Activated CD4-positive, alpha-beta T cell treated with anti-CD3 and anti-CD28 coated beads, Interleukin-2, amount 50 U/mL, for 48 hours (primary cell): ENCODE measurements around the gene DDR2.

ENCODE experiments used
- DNase-seq, 2 experiments: peaks; one replicate each; pipeline ENCODE4 v3.0.0-alpha.2; 2020

Gene DDR2

GRCh38 chr1:162701286-162701685, 69.0 kb downstream of the DDR2 start:
- DNase-seq, result no peak

- no peak for DNase-seq
Measured at GRCh38 chr1:162702628-162703027, 70.4 kb downstream of the DDR2 start.

- DNase-seq, result no peak
Measured at GRCh38 chr1:162703708-162704107, 71.4 kb downstream of the DDR2 start.

- DNase-seq, result no peak
Measured at GRCh38 chr1:162704673-162705424, 72.6 kb downstream of the DDR2 start.

- no peak for DNase-seq
Measured at GRCh38 chr1:162706003-162706402, 73.7 kb downstream of the DDR2 start.

GRCh38 chr1:162706606-162707005, 74.3 kb downstream of the DDR2 start:
- DNase-seq, result no peak

GRCh38 chr1:162708286-162708685, 76.0 kb downstream of the DDR2 start:
- no peak for DNase-seq

GRCh38 chr1:162709132-162709860, 77.0 kb downstream of the DDR2 start:
- DNase-seq, result no peak

- DNase-seq, result no peak
Measured at GRCh38 chr1:162709870-162710269, 77.6 kb downstream of the DDR2 start.

GRCh38 chr1:162710345-162710744, 78.1 kb downstream of the DDR2 start:
- DNase-seq, result no peak

- no peak for DNase-seq
Measured at GRCh38 chr1:162710780-162711465, 78.7 kb downstream of the DDR2 start.

- no peak for DNase-seq
Measured at GRCh38 chr1:162712317-162713029, 80.2 kb downstream of the DDR2 start.

- DNase-seq, result no peak
Measured at GRCh38 chr1:162716123-162716522, 83.9 kb downstream of the DDR2 start.

- no peak for DNase-seq
Measured at GRCh38 chr1:162716552-162716951, 84.3 kb downstream of the DDR2 start.

- no peak for DNase-seq
Measured at GRCh38 chr1:162717548-162718184, 85.4 kb downstream of the DDR2 start.

GRCh38 chr1:162719678-162720077, 87.4 kb downstream of the DDR2 start:
- DNase-seq, result no peak

GRCh38 chr1:162720996-162721395, 88.7 kb downstream of the DDR2 start:
- DNase-seq, result no peak

GRCh38 chr1:162721471-162721870, 89.2 kb downstream of the DDR2 start:
- DNase-seq, result no peak

- no peak for DNase-seq
Measured at GRCh38 chr1:162722036-162722435, 89.8 kb downstream of the DDR2 start.

- no peak for DNase-seq
Measured at GRCh38 chr1:162724583-162725120, 92.4 kb downstream of the DDR2 start.

- no peak for DNase-seq
Measured at GRCh38 chr1:162725301-162725837, 93.1 kb downstream of the DDR2 start.

GRCh38 chr1:162726555-162726954, 94.3 kb downstream of the DDR2 start:
- DNase-seq, result no peak
